ENCODE data around the gene PLAC8. TPM values are rescaled to one million over a fixed set of nuclear protein-coding genes. Genes with fewer than 3 reads are reported as not detected.
"Not testable (repeated sequence)": the region's sequence is repeated elsewhere in the genome, so short reads cannot be mapped to it uniquely, and the experiment has no call there.

Gene PLAC8
- total RNA-seq, 1 experiment from 2014 or later, result 3.4 TPM

GRCh38 chr4:83107631-83108030 is 6.9 kb downstream of the PLAC8 start:
- no peaks in the 10 kb centered on the region for H3K36me3 ChIP-seq (replicated peaks; ENCODE audit: control insufficient read depth, insufficient read depth, low read length)
- H3K27me3 ChIP-seq (ENCODE audit: control insufficient read depth, insufficient read depth, low read length), result peaks cover 11% of the 10 kb centered on the region
- H3K4me3 ChIP-seq (ENCODE audit: insufficient read depth, low read depth, low read length), result no peak overlapping the region
- no peak for DNase-seq

- Histone ChIP-seq H3K36me3 (replicated peaks; ENCODE audit: control insufficient read depth, insufficient read depth, low read length) (no peaks in the 10 kb centered on the region), H3K4me3 (ENCODE audit: insufficient read depth, low read depth, low read length) (no peak overlapping the region), H3K27me3 (ENCODE audit: control insufficient read depth, insufficient read depth, low read length) (peaks cover 11% of the 10 kb centered on the region)
- no peak for DNase-seq
Observed at GRCh38 chr4:83104991-83105390, 9.5 kb downstream of the PLAC8 start.

- no peak for DNase-seq
- no peak overlapping the region for H3K4me3 ChIP-seq (ENCODE audit: insufficient read depth, low read depth, low read length)
- H3K27me3 ChIP-seq (ENCODE audit: control insufficient read depth, insufficient read depth, low read length), result no peaks in the 10 kb centered on the region
- H3K36me3 ChIP-seq (replicated peaks; ENCODE audit: control insufficient read depth, insufficient read depth, low read length), result no peaks in the 10 kb centered on the region
Observed at GRCh38 chr4:83096397-83096796, 18.1 kb downstream of the PLAC8 start.

- no peak overlapping the region for H3K4me3 ChIP-seq (ENCODE audit: insufficient read depth, low read depth, low read length)
- DNase-seq, result peak; percentile 79
- H3K36me3 ChIP-seq (replicated peaks; ENCODE audit: control insufficient read depth, insufficient read depth, low read length), result no peaks in the 10 kb centered on the region
- H3K27me3 ChIP-seq (ENCODE audit: control insufficient read depth, insufficient read depth, low read length), result no peaks in the 10 kb centered on the region
Observed at GRCh38 chr4:83093060-83093640, 21.4 kb downstream of the PLAC8 start.

- Histone ChIP-seq H3K4me3 (ENCODE audit: insufficient read depth, low read depth, low read length) (no peak overlapping the region), H3K27me3 (ENCODE audit: control insufficient read depth, insufficient read depth, low read length) (no peaks in the 10 kb centered on the region), H3K36me3 (replicated peaks; ENCODE audit: control insufficient read depth, insufficient read depth, low read length) (no peaks in the 10 kb centered on the region)
- no peak for DNase-seq
Observed at GRCh38 chr4:83089410-83090157, 24.9 kb downstream of the PLAC8 start.

- not testable (repeated sequence) for H3K36me3 ChIP-seq (replicated peaks; ENCODE audit: control insufficient read depth, insufficient read depth, low read length); H3K27me3 ChIP-seq (ENCODE audit: control insufficient read depth, insufficient read depth, low read length); DNase-seq
Observed at GRCh38 chr4:83084956-83085355, 29.6 kb downstream of the PLAC8 start.

GRCh38 chr4:83083925-83084475 is 30.5 kb downstream of the PLAC8 start:
- no peaks in the 10 kb centered on the region for H3K36me3 ChIP-seq (replicated peaks; ENCODE audit: control insufficient read depth, insufficient read depth, low read length)
- DNase-seq, result no peak
- H3K4me3 ChIP-seq (ENCODE audit: insufficient read depth, low read depth, low read length), result no peak overlapping the region
- no peaks in the 10 kb centered on the region for H3K27me3 ChIP-seq (ENCODE audit: control insufficient read depth, insufficient read depth, low read length)

More at GRCh38 chr4:83084956-83085355, 29.6 kb downstream of the PLAC8 start:
- H3K4me3 ChIP-seq (ENCODE audit: insufficient read depth, low read depth, low read length), result not testable (repeated sequence)

- Histone ChIP-seq H3K4me3 (ENCODE audit: insufficient read depth, low read depth, low read length) (no peak overlapping the region), H3K36me3 (replicated peaks; ENCODE audit: control insufficient read depth, insufficient read depth, low read length) (no peaks in the 10 kb centered on the region), H3K27me3 (ENCODE audit: control insufficient read depth, insufficient read depth, low read length) (no peaks in the 10 kb centered on the region)
- no peak for DNase-seq
Observed at GRCh38 chr4:83082777-83083176, 31.8 kb downstream of the PLAC8 start.

- H3K4me3 ChIP-seq (ENCODE audit: insufficient read depth, low read depth, low read length), result no peak overlapping the region
- no peaks in the 10 kb centered on the region for H3K27me3 ChIP-seq (ENCODE audit: control insufficient read depth, insufficient read depth, low read length)
- H3K36me3 ChIP-seq (replicated peaks; ENCODE audit: control insufficient read depth, insufficient read depth, low read length), result no peaks in the 10 kb centered on the region; the same call in none of the 2 replicates
- DNase-seq, result no peak
Observed at GRCh38 chr4:83080561-83080960, 34.0 kb downstream of the PLAC8 start.

GRCh38 chr4:83075311-83076095 is 39.0 kb downstream of the PLAC8 start:
- H3K4me3 ChIP-seq (ENCODE audit: insufficient read depth, low read depth, low read length), result no peak overlapping the region
- no peak for DNase-seq
- H3K27me3 ChIP-seq (ENCODE audit: control insufficient read depth, insufficient read depth, low read length), result no peaks in the 10 kb centered on the region
- H3K36me3 ChIP-seq (replicated peaks; ENCODE audit: control insufficient read depth, insufficient read depth, low read length), result peaks cover 2% of the 10 kb centered on the region

GRCh38 chr4:83074783-83075182 is 39.7 kb downstream of the PLAC8 start:
- H3K27me3 ChIP-seq (ENCODE audit: control insufficient read depth, insufficient read depth, low read length); H3K36me3 ChIP-seq (replicated peaks; ENCODE audit: control insufficient read depth, insufficient read depth, low read length); H3K4me3 ChIP-seq (ENCODE audit: insufficient read depth, low read depth, low read length); DNase-seq: not testable (repeated sequence)

GRCh38 chr4:83074086-83074704 is 40.3 kb downstream of the PLAC8 start:
- DNase-seq, result peak; percentile 62
- H3K27me3 ChIP-seq (ENCODE audit: control insufficient read depth, insufficient read depth, low read length), result no peaks in the 10 kb centered on the region
- no peak overlapping the region for H3K4me3 ChIP-seq (ENCODE audit: insufficient read depth, low read depth, low read length)
- peaks cover 2% of the 10 kb centered on the region for H3K36me3 ChIP-seq (replicated peaks; ENCODE audit: control insufficient read depth, insufficient read depth, low read length)

- no peak for DNase-seq
- Histone ChIP-seq H3K4me3 (ENCODE audit: insufficient read depth, low read depth, low read length) (no peak overlapping the region), H3K36me3 (replicated peaks; ENCODE audit: control insufficient read depth, insufficient read depth, low read length) (peaks cover 2% of the 10 kb centered on the region), H3K27me3 (ENCODE audit: control insufficient read depth, insufficient read depth, low read length) (no peaks in the 10 kb centered on the region)
Observed at GRCh38 chr4:83071116-83071515, 43.4 kb downstream of the PLAC8 start.

- DNase-seq, result no peak
- Histone ChIP-seq H3K27me3 (ENCODE audit: control insufficient read depth, insufficient read depth, low read length) (no peaks in the 10 kb centered on the region), H3K36me3 (replicated peaks; ENCODE audit: control insufficient read depth, insufficient read depth, low read length) (no peaks in the 10 kb centered on the region; the same call in 1 of the 2 replicates), H3K4me3 (ENCODE audit: insufficient read depth, low read depth, low read length) (no peak overlapping the region)
Observed at GRCh38 chr4:83067058-83067639, 47.4 kb downstream of the PLAC8 start.

Data from H7 (cell line).